Osteoblast (primary cell): ENCODE data around the gene MAP6. TPM values are rescaled to one million over a fixed set of nuclear protein-coding genes. Genes with fewer than 3 reads are reported as not detected.
A peak's percentile ranks its signal among the peaks of the same experiment; 100 is the strongest.

ENCODE experiments used
- DNase-seq: peaks from one replicate; pipeline ENCODE4 v3.0.0; 2011; ENCODE audit warnings: low spot score, mixed read lengths; ENCODE audit not compliant: insufficient read length; ENCODE audit errors: missing footprints
- H2AFZ ChIP-seq: 2 replicates; pipeline ENCODE4 v1.6.0; 2011; ENCODE audit warnings: mild to moderate bottlenecking, low read length
- H3K27ac ChIP-seq: 2 replicates; pipeline ENCODE4 v1.5.1; 2011; ENCODE audit warnings: mild to moderate bottlenecking, low read depth, low read length, moderate library complexity
- H3K27me3 ChIP-seq: 2 replicates; pipeline ENCODE4 v1.6.0; 2012; ENCODE audit warnings: mild to moderate bottlenecking, control low read depth, inconsistent platforms, low read length, moderate library complexity; ENCODE audit not compliant: insufficient read depth
- H3K36me3 ChIP-seq: 2 replicates; pipeline ENCODE4 v1.5.1; 2011; ENCODE audit warnings: mild to moderate bottlenecking, low read length, control low read depth, moderate library complexity; ENCODE audit not compliant: insufficient read depth
- H3K4me1 ChIP-seq: 2 replicates; pipeline ENCODE4 v1.5.1; 2011; ENCODE audit warnings: mild to moderate bottlenecking, low read length, control low read depth, moderate library complexity; ENCODE audit not compliant: insufficient read depth
- H3K4me2 ChIP-seq: 2 replicates; pipeline ENCODE4 v1.6.0; 2011; ENCODE audit warnings: mild to moderate bottlenecking, low read length; ENCODE audit not compliant: insufficient read depth
- H3K4me3 ChIP-seq: fragments of 200-600 bp; sonication (generic); 3 replicates; pipeline ENCODE4 v1.5.1; 2012; ENCODE audit warnings: mild to moderate bottlenecking, low read length, inconsistent platforms; ENCODE audit not compliant: insufficient read depth
- H3K79me2 ChIP-seq: 2 replicates; pipeline ENCODE4 v1.6.0; 2012; ENCODE audit warnings: mild to moderate bottlenecking, low read length, control low read depth, inconsistent platforms; ENCODE audit not compliant: insufficient read depth
- H3K9me3 ChIP-seq: 2 replicates; pipeline ENCODE4 v1.5.1; 2011; ENCODE audit warnings: low read depth, low read length, control low read depth
- H4K20me1 ChIP-seq: 2 replicates; pipeline ENCODE4 v1.6.0; 2012; ENCODE audit warnings: mild to moderate bottlenecking, low read length, control low read depth; ENCODE audit not compliant: insufficient read depth
- CTCF ChIP-seq: IDR thresholded peaks from 2 replicates; pipeline ENCODE4 v1.5.1; 2011; ENCODE audit warnings: mild to moderate bottlenecking, low read depth, low read length, moderate library complexity; ENCODE audit errors: extremely low read depth
- total RNA-seq: library from RNA; depleted of rRNA; stranded (reverse); fragments of >200 nt; gene quantifications from 2 replicates; pipeline ENCODE4 v1.2.3, GENCODE V29; 2012

MAP6 gene
- total RNA-seq, 1 donor = 0.72 TPM

DNA sequence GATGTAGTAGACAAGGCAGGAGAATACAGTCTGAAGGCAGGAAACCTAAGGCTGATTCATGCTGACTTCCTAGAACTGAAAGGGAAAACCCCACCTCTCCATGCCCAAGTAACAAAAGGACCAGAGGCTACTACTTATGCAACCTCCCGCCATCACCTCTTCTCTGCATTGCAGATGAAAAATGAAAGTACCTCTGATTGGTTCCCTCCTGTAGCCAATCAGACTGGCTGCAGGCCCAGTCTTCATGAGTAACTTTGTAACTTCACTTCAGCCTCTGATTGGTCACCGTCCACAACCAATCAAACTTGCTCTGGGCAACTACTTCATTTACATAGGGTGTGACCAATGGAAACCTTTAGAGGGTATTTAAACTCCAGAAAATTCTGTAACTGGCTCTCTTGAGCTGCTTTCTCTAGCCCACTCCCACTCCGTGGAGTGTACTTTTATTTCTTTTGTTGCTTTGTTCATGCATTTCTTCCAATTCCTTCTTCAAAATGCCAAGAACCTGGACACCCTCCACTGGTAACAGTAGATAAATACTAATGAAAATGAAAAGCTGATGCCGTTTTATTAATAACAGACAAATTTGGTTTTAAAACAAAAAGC is 5.2 kb upstream of the MAP6 start:
- Histone ChIP-seq H3K4me2 (no peak overlapping the region), H2AFZ (no peak overlapping the region), H3K9me3 (no peaks in the 10 kb centered on the region), H4K20me1 (no peaks in the 10 kb centered on the region), H3K27me3 (peaks cover 54% of the 10 kb centered on the region), H3K4me3 (no peak overlapping the region), H3K4me1 (no peaks in the 10 kb centered on the region), H3K27ac (no peak overlapping the region), H3K36me3 (no peaks in the 10 kb centered on the region), H3K79me2 (no peaks in the 10 kb centered on the region)
- no peak for DNase-seq
- TF ChIP-seq CTCF = no peak

DNA sequence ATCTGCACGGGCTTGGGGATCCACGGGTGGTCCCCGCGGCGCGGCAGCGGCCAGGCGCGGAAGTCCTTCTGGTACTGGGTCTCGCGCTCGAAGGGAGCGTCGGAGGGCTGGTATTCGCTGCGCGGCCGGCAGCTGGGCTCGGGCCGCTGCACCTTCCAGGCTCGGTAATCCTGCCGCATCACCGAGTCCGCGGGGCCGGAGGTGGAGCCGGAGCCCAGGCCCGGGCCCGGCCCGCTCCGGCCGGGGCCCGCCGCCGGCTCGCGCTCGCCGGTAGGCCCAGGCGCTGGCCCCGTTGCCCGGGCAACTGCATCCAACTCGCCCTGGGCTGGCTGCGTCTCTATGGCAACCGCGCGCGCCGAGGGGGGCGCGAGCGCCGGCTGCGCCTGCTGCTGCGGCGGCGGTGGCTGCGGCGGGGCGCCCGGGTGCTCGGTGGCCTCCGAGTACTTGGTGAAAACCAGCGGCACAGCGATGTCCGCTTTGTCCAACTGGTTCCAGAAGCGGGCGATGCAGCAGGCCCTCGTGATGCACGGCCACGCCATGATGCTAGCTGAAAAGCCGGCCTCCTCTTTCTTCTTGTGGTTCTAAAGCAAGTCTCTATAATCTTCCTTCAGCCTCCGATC is 897 bp downstream of the MAP6 start:
- peaks cover 77% of the 10 kb centered on the region for H3K27me3 ChIP-seq
- H3K9me3 ChIP-seq = no peaks in the 10 kb centered on the region

GRCh38 chr11:75667255-75667830 is 1.5 kb downstream of the MAP6 start:
- peaks cover 3% of the 10 kb centered on the region for H3K4me1 ChIP-seq
- peaks cover 80% of the 10 kb centered on the region for H3K27me3 ChIP-seq
- no peaks in the 10 kb centered on the region for H3K79me2 ChIP-seq
- H3K4me2 ChIP-seq = peak overlapping the region; percentile 63
- H3K4me3 ChIP-seq = peak overlapping the region; percentile 57
- no peaks in the 10 kb centered on the region for H4K20me1 ChIP-seq
- peak; percentile 91 for DNase-seq
- H2AFZ ChIP-seq = peak overlapping the region; percentile 51
- TF ChIP-seq CTCF = no peak
- H3K9me3 ChIP-seq = no peaks in the 10 kb centered on the region
- H3K36me3 ChIP-seq = no peaks in the 10 kb centered on the region
- H3K27ac ChIP-seq = no peak overlapping the region

More for the DNA sequence above, 897 bp downstream of the MAP6 start:
- Histone ChIP-seq H3K4me2 (peak overlapping the region; percentile 63), H2AFZ (peak overlapping the region; percentile 62), H3K4me3 (peak overlapping the region; percentile 57), H3K36me3 (no peaks in the 10 kb centered on the region), H4K20me1 (no peaks in the 10 kb centered on the region), H3K27ac (no peak overlapping the region), H3K4me1 (peaks cover 3% of the 10 kb centered on the region), H3K79me2 (no peaks in the 10 kb centered on the region)
- no peak for TF ChIP-seq CTCF
- peak; percentile 93 for DNase-seq

- TF ChIP-seq CTCF = no peak
These were observed 2.8 kb downstream of the MAP6 start for GRCh38 chr11:75665990-75666389.

More at GRCh38 chr11:75665990-75666389, 2.8 kb downstream of the MAP6 start:
- Histone ChIP-seq H3K36me3 (no peaks in the 10 kb centered on the region), H3K4me3 (no peak overlapping the region), H4K20me1 (no peaks in the 10 kb centered on the region), H3K4me1 (peaks cover 3% of the 10 kb centered on the region), H3K27me3 (peaks cover 76% of the 10 kb centered on the region), H3K79me2 (no peaks in the 10 kb centered on the region), H3K4me2 (no peak overlapping the region), H3K9me3 (no peaks in the 10 kb centered on the region), H2AFZ (no peak overlapping the region), H3K27ac (no peak overlapping the region)
- DNase-seq = no peak
